Subcutaneous adipose tissue (tissue), 4 donors: ENCODE data around the gene HPGDS. TPM values are rescaled to one million over a fixed set of nuclear protein-coding genes. Genes with fewer than 3 reads are reported as not detected.

ENCODE experiments used
- CTCF ChIP-seq: fragments of 450-650 bp; IDR thresholded peaks from one replicate; pipeline ENCODE4 v1.5.1; 2016; ENCODE audit warnings: low read depth, mild to moderate bottlenecking, control low read depth, antibody characterized with exemption, moderate library complexity
- total RNA-seq, 4 donors: library from RNA; depleted of rRNA; stranded (reverse); fragments of >200 nt; gene quantifications; one replicate each; pipeline ENCODE4 v1.1.0, GENCODE V29; 2016

Gene HPGDS
- total RNA-seq, 4 donors from 2014 or later, result 0.57 to 15.5 (median 6.7) TPM

- no peak for TF ChIP-seq CTCF
Measured at GRCh38 chr4:94364527-94364926, 21.9 kb upstream of the HPGDS start.

- no peak for TF ChIP-seq CTCF
Measured at GRCh38 chr4:94363136-94363655, 20.6 kb upstream of the HPGDS start.

- no peak for TF ChIP-seq CTCF
Measured at GRCh38 chr4:94359838-94360237, 17.2 kb upstream of the HPGDS start.

- no peak for TF ChIP-seq CTCF
Measured at GRCh38 chr4:94359221-94359620, 16.6 kb upstream of the HPGDS start.

GRCh38 chr4:94358101-94358500 lies 15.5 kb upstream of the HPGDS start:
- no peak for TF ChIP-seq CTCF

- TF ChIP-seq CTCF, result no peak
Measured at GRCh38 chr4:94357624-94358023, 15.0 kb upstream of the HPGDS start.

- TF ChIP-seq CTCF, result no peak
Measured at GRCh38 chr4:94356444-94356843, 13.8 kb upstream of the HPGDS start.

- no peak for TF ChIP-seq CTCF
Measured at GRCh38 chr4:94354474-94354896, 11.8 kb upstream of the HPGDS start.
